ENCODE results near the gene LRRC56. TPM values are rescaled to one million over a fixed set of nuclear protein-coding genes. Genes with fewer than 3 reads are reported as not detected.

Gene LRRC56
- total and polyA plus RNA-seq, 5 donors from 2014 or later, result 0.89 to 5.8 (median 2.7) TPM

DNA sequence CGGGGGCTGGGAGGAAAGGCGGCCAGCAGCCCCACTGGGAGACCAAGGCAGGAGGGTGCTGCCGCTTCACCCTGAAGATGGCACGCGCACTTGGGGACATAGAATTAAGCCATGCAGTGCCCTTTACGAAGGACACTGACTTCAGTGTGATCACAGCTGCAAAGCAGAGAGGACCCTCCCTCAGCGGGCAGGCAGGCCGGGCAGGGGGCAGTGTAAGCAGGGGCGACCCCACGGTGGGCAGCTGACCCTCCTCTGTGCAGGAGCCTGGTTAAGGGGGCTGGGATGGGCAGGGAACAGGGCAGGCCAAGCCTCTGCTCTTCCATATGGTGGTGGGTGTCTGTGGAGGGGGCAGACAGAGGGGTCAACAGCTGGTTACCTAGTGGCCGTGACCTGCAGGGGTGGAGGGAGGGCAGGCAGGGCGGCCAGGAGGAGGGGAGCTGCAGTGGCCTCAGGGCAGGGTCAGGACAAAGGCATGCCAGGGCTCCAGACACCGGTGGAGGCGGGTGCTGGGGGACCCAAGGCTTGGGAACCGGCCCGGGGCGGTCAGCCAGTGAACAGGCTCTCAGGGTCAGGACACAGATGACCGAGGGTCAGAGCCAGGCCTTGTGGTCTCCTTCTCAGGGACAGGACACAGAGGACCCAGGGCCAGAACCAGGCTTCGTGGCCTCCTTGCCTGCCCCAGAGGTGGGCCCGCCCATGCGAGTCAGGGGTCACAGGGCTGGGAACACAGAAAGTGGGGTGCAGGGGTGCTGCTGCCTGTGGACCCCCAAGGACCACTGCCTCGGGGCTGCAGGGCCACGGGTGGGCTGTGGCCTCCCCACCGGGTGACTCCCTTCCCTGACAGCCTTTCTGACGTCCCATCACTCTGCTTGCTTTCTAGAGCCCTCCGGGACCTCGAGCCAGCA is 16.0 kb downstream of the LRRC56 start:
- Mint-ChIP-seq H3K27me3 (peaks cover 9% of the 10 kb centered on the region), H3K4me1 (peaks cover 0 to 4% (median 1%) of the 10 kb centered on the region in 4 donors), H3K27ac (no peak overlapping the region), H3K36me3 (no peaks in the 10 kb centered on the region), H3K4me3 (peak overlapping the region in 2 of 4 donors; percentile 66 to 69), H3K9me3 (no peaks in the 10 kb centered on the region)
- Histone ChIP-seq H3K4me3 (ENCODE audit: low read depth, low read length) (no peak overlapping the region), H3K36me3 (ENCODE audit: control insufficient read depth, insufficient read depth, low read length) (no peaks in the 10 kb centered on the region), H3K9me3 (ENCODE audit: control insufficient read depth in 2 of 2, low read length in 2 of 2) (no peaks in the 10 kb centered on the region), H3K27ac (ENCODE audit: insufficient read depth, low read length, poor library complexity, severe bottlenecking) (no peak overlapping the region), H3K4me1 (ENCODE audit: control insufficient read depth, insufficient read depth, low read length, poor library complexity, severe bottlenecking) (peaks cover 23% of the 10 kb centered on the region), H3K27me3 (ENCODE audit: control insufficient read depth, insufficient read depth, low read length) (no peaks in the 10 kb centered on the region)
- DNase-seq, result no peak
- no peak for ATAC-seq (ENCODE audit: low read depth in 2 of 2)

DNA sequence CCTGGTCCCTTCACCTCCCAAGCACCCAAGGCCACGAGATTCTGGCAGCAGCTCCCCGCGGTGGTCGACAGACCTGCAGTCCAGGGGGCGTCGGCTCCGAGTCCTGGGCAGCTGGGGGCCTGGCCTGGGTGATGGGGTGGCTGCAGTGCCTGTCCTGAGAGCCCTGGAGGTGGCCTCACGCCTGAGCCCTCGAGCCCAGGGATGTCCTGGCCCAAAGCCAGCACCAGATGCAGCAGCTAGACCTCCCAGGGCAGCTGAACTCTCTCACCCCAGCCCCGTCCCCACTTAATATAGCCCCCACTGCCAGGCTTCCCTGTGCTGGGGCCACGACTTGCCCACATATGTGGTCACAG is 16.6 kb downstream of the LRRC56 start:
- H3K4me3 Mint-ChIP-seq, result no peak overlapping the region
- H3K27ac Mint-ChIP-seq, result no peak overlapping the region
- no peaks in the 10 kb centered on the region for H3K9me3 Mint-ChIP-seq

GRCh38 chr11:554428-555226 is 17.3 kb downstream of the LRRC56 start:
- Histone ChIP-seq H3K36me3 (ENCODE audit: control insufficient read depth, insufficient read depth, low read length) (no peaks in the 10 kb centered on the region), H3K4me3 (ENCODE audit: low read depth, low read length) (no peak overlapping the region), H3K27ac (ENCODE audit: insufficient read depth, low read length, poor library complexity, severe bottlenecking) (no peak overlapping the region), H3K9me3 (ENCODE audit: control insufficient read depth in 2 of 2, low read length in 2 of 2) (no peaks in the 10 kb centered on the region), H3K27me3 (ENCODE audit: control insufficient read depth, insufficient read depth, low read length) (no peaks in the 10 kb centered on the region), H3K4me1 (ENCODE audit: control insufficient read depth, insufficient read depth, low read length, poor library complexity, severe bottlenecking) (peaks cover 27% of the 10 kb centered on the region)
- Mint-ChIP-seq H3K9me3 (no peaks in the 10 kb centered on the region), H3K4me3 (peak overlapping the region in 3 of 4 donors; percentile 46 to 61 (median 47)), H3K27ac (peak overlapping the region in 1 of 3 donors; percentile 14), H3K36me3 (no peaks in the 10 kb centered on the region), H3K4me1 (peaks cover 0 to 9% (median 2%) of the 10 kb centered on the region in 4 donors), H3K27me3 (peaks cover 4% of the 10 kb centered on the region)
- DNase-seq, result peak; percentile 74 to 81 (median 77)
- peak; percentile 75 to 79 for ATAC-seq (ENCODE audit: low read depth in 2 of 2)

More for the DNA sequence above, 16.6 kb downstream of the LRRC56 start:
- ATAC-seq (ENCODE audit: low read depth in 2 of 2) (no peak), DNase-seq (no peak)
- Mint-ChIP-seq H3K4me1 (peaks cover 0 to 4% (median 2%) of the 10 kb centered on the region in 4 donors), H3K36me3 (no peaks in the 10 kb centered on the region), H3K27me3 (peaks cover 7% of the 10 kb centered on the region)
- Histone ChIP-seq H3K27ac (ENCODE audit: insufficient read depth, low read length, poor library complexity, severe bottlenecking) (no peak overlapping the region), H3K27me3 (ENCODE audit: control insufficient read depth, insufficient read depth, low read length) (no peaks in the 10 kb centered on the region), H3K4me3 (ENCODE audit: low read depth, low read length) (no peak overlapping the region), H3K9me3 (ENCODE audit: control insufficient read depth in 2 of 2, low read length in 2 of 2) (no peaks in the 10 kb centered on the region), H3K36me3 (ENCODE audit: control insufficient read depth, insufficient read depth, low read length) (no peaks in the 10 kb centered on the region), H3K4me1 (ENCODE audit: control insufficient read depth, insufficient read depth, low read length, poor library complexity, severe bottlenecking) (peaks cover 23% of the 10 kb centered on the region)

- Mint-ChIP-seq H3K36me3 (no peaks in the 10 kb centered on the region), H3K27me3 (peaks cover 4% of the 10 kb centered on the region), H3K4me3 (peak overlapping the region in 3 of 4 donors; percentile 41 to 47 (median 46)), H3K4me1 (peaks cover 0 to 15% (median 6%) of the 10 kb centered on the region in 4 donors), H3K27ac (no peak overlapping the region), H3K9me3 (no peaks in the 10 kb centered on the region)
- Histone ChIP-seq H3K9me3 (ENCODE audit: control insufficient read depth in 2 of 2, low read length in 2 of 2) (no peaks in the 10 kb centered on the region), H3K27me3 (ENCODE audit: control insufficient read depth, insufficient read depth, low read length) (no peaks in the 10 kb centered on the region), H3K36me3 (ENCODE audit: control insufficient read depth, insufficient read depth, low read length) (no peaks in the 10 kb centered on the region), H3K4me1 (ENCODE audit: control insufficient read depth, insufficient read depth, low read length, poor library complexity, severe bottlenecking) (peaks cover 34% of the 10 kb centered on the region), H3K27ac (ENCODE audit: insufficient read depth, low read length, poor library complexity, severe bottlenecking) (no peak overlapping the region), H3K4me3 (ENCODE audit: low read depth, low read length) (no peak overlapping the region)
- DNase-seq (no peak), ATAC-seq (ENCODE audit: low read depth in 2 of 2) (peak; percentile 7 to 13)
Observed at GRCh38 chr11:555227-555779, 18.0 kb downstream of the LRRC56 start.

DNA sequence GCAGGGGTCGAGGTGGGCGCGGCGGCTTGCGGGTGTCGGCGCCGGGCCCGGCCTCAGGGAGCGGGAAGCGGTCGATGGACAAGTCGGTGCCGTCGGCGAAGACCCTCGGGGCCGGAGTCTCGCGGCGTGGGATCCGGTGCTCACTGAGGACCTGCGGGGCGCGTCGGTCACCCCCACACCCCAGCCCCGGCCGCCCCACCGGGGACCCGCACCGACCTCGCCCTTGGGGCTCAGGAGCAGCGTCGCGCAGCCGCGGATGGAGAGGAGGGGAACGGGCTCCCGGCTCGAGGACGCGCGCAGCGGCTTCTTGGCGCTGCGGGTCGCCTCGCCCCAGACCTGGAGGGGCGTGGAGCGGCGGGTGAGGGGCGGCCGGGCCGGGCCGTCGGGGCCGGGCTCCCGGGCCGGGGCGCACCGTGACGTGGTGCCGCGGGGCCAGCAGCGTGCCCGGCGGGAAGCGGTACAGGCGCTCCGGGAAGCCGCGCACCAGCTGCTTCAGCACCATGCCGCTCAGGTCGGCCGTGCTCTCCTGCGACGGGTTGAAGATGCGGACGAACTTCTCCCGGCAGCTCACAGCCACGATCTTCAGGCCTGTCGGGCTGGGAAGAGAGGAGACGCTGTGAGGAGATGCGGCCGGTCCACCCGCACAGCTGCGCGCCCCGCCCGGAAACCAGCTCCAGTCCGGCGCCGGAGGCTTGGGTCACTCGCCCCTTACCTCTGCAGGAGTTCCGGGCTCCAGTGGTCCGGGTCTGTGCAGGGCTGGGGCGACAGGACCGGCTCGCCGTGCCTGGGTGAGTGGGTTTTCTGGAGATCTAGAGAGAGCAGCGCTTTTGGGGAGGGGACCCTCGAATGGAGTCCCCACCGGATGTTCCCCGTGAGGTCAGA is 18.7 kb downstream of the LRRC56 start:
- Histone ChIP-seq H3K9me3 (ENCODE audit: control insufficient read depth in 2 of 2, low read length in 2 of 2) (no peaks in the 10 kb centered on the region), H3K36me3 (ENCODE audit: control insufficient read depth, insufficient read depth, low read length) (no peaks in the 10 kb centered on the region), H3K27ac (ENCODE audit: insufficient read depth, low read length, poor library complexity, severe bottlenecking) (no peak overlapping the region), H3K4me3 (ENCODE audit: low read depth, low read length) (no peak overlapping the region), H3K27me3 (ENCODE audit: control insufficient read depth, insufficient read depth, low read length) (no peaks in the 10 kb centered on the region), H3K4me1 (ENCODE audit: control insufficient read depth, insufficient read depth, low read length, poor library complexity, severe bottlenecking) (peaks cover 36% of the 10 kb centered on the region)
- ATAC-seq (ENCODE audit: low read depth in 2 of 2), result no peak
- DNase-seq, result peak in 1 of 3 donors; percentile 28
- H3K4me1 Mint-ChIP-seq, result peaks cover 0 to 15% (median 6%) of the 10 kb centered on the region in 4 donors
- peak overlapping the region; percentile 46 to 80 (median 66) for H3K4me3 Mint-ChIP-seq
- H3K9me3 Mint-ChIP-seq, result no peaks in the 10 kb centered on the region
- peak overlapping the region in 1 of 3 donors; percentile 89 for H3K27ac Mint-ChIP-seq
- peaks cover 4% of the 10 kb centered on the region for H3K27me3 Mint-ChIP-seq
- H3K36me3 Mint-ChIP-seq, result no peaks in the 10 kb centered on the region

- ATAC-seq (ENCODE audit: low read depth in 2 of 2), result no peak
- H3K9me3 Mint-ChIP-seq, result no peaks in the 10 kb centered on the region
- peaks cover 4% of the 10 kb centered on the region for H3K27me3 Mint-ChIP-seq
- H3K36me3 Mint-ChIP-seq, result no peaks in the 10 kb centered on the region
- no peak overlapping the region for H3K4me3 ChIP-seq (ENCODE audit: low read depth, low read length)
- H3K4me1 ChIP-seq (ENCODE audit: control insufficient read depth, insufficient read depth, low read length, poor library complexity, severe bottlenecking), result peaks cover 41% of the 10 kb centered on the region
- H3K27me3 ChIP-seq (ENCODE audit: control insufficient read depth, insufficient read depth, low read length), result no peaks in the 10 kb centered on the region
- H3K4me1 Mint-ChIP-seq, result peaks cover 0 to 20% (median 8%) of the 10 kb centered on the region in 4 donors
- peak overlapping the region in 1 of 3 donors; percentile 89 for H3K27ac Mint-ChIP-seq
- H3K4me3 Mint-ChIP-seq, result peak overlapping the region; percentile 46 to 80 (median 70)
- no peak for DNase-seq
- H3K9me3 ChIP-seq (ENCODE audit: control insufficient read depth in 2 of 2, low read length in 2 of 2), result no peaks in the 10 kb centered on the region
- no peak overlapping the region for H3K27ac ChIP-seq (ENCODE audit: insufficient read depth, low read length, poor library complexity, severe bottlenecking)
- no peaks in the 10 kb centered on the region for H3K36me3 ChIP-seq (ENCODE audit: control insufficient read depth, insufficient read depth, low read length)
Observed at GRCh38 chr11:556662-557256, 19.4 kb downstream of the LRRC56 start.

Data from CD4-positive, CD25-positive, alpha-beta regulatory T cell (primary cell).